Hematopoietic multipotent progenitor cell treated with erythropoietin and hydrocortisone succinate and interleukin-3 and kit ligand, for 8 days (in vitro differentiated cells): ENCODE data around the gene NHLRC4.
A peak's percentile ranks its signal among the peaks of the same experiment; 100 is the strongest.
"Not testable (repeated sequence)": the region's sequence is repeated elsewhere in the genome, so short reads cannot be mapped to it uniquely, and the experiment has no call there.

Source experiments
- DNase-seq: peaks from one replicate; pipeline ENCODE4 v3.0.0-alpha.2; 2015

The NHLRC4 gene

GRCh38 chr16:586047-586644 is 19.3 kb downstream of the NHLRC4 start:
- peak; percentile 17 for DNase-seq

GRCh38 chr16:586645-587590 is 20.1 kb downstream of the NHLRC4 start:
- DNase-seq = peak; percentile 48

GRCh38 chr16:588639-588888 is 21.8 kb downstream of the NHLRC4 start:
- DNase-seq = peak; percentile 69

- peak; percentile 95 for DNase-seq
Measured at GRCh38 chr16:588889-589657, 22.3 kb downstream of the NHLRC4 start.

GRCh38 chr16:589658-590187 is 22.9 kb downstream of the NHLRC4 start, which contains the start of gene RAB40C:
Gene RAB40C, plus strand, starts transcription at chr16:590066. Its CDS starts 226 bp downstream, at chr16:590292.
- DNase-seq = peak; percentile 97

- DNase-seq = no peak
Measured at GRCh38 chr16:590188-590814, 23.5 kb downstream of the NHLRC4 start.

GRCh38 chr16:590815-591200 is 24.0 kb downstream of the NHLRC4 start:
- DNase-seq = no peak

GRCh38 chr16:591231-591630 is 24.4 kb downstream of the NHLRC4 start:
- DNase-seq = no peak

GRCh38 chr16:591892-592517 is 25.2 kb downstream of the NHLRC4 start:
- DNase-seq = no peak

- peak; percentile 25 for DNase-seq
Measured at GRCh38 chr16:592518-593306, 25.9 kb downstream of the NHLRC4 start.

- DNase-seq = no peak
Measured at GRCh38 chr16:593406-593805, 26.6 kb downstream of the NHLRC4 start.

- DNase-seq = no peak
Measured at GRCh38 chr16:593807-594206, 27.0 kb downstream of the NHLRC4 start.

- no peak for DNase-seq
Measured at GRCh38 chr16:595094-595528, 28.3 kb downstream of the NHLRC4 start.

- no peak for DNase-seq
Measured at GRCh38 chr16:595942-596735, 29.3 kb downstream of the NHLRC4 start.

- DNase-seq = no peak
Measured at GRCh38 chr16:596736-597060, 29.9 kb downstream of the NHLRC4 start.

GRCh38 chr16:597655-598054 is 30.9 kb downstream of the NHLRC4 start:
- not testable (repeated sequence) for DNase-seq

GRCh38 chr16:598823-599739 is 32.3 kb downstream of the NHLRC4 start:
- DNase-seq = no peak

- DNase-seq = peak; percentile 52
Measured at GRCh38 chr16:600781-601180, 34.0 kb downstream of the NHLRC4 start.

GRCh38 chr16:603933-604332 is 37.1 kb downstream of the NHLRC4 start:
- DNase-seq = no peak
